GM18858 (cell line): Measurements from ENCODE around the gene MGAT5.

ENCODE experiments used
- ATAC-seq: cut with Tn5 transposase; IDR thresholded peaks from one replicate; pipeline ENCODE4 v1.9.1; 2021; ENCODE audit not compliant: unreplicated experiment

The MGAT5 gene

GRCh38 chr2:134252092-134252750 lies 1.7 kb upstream of the MGAT5 start:
- no peak for ATAC-seq

- peak; percentile 72 for ATAC-seq
These were observed 661 bp upstream of the MGAT5 start for GRCh38 chr2:134253117-134253704.

- ATAC-seq, result no peak
These were observed 952 bp downstream of the MGAT5 start for GRCh38 chr2:134254824-134255223.

GRCh38 chr2:134256956-134257355 lies 3.1 kb downstream of the MGAT5 start:
- no peak for ATAC-seq

- ATAC-seq, result no peak
These were observed 3.6 kb downstream of the MGAT5 start for GRCh38 chr2:134257509-134257908.

GRCh38 chr2:134257965-134258683 lies 4.3 kb downstream of the MGAT5 start:
- ATAC-seq, result no peak

- no peak for ATAC-seq
These were observed 5.0 kb downstream of the MGAT5 start for GRCh38 chr2:134258684-134259388.

GRCh38 chr2:134259571-134259970 lies 5.7 kb downstream of the MGAT5 start:
- ATAC-seq, result no peak

- ATAC-seq, result no peak
These were observed 6.1 kb downstream of the MGAT5 start for GRCh38 chr2:134259994-134260393.

GRCh38 chr2:134260713-134261112 lies 6.8 kb downstream of the MGAT5 start:
- ATAC-seq, result no peak

- ATAC-seq, result peak; percentile 64
These were observed 7.7 kb downstream of the MGAT5 start for GRCh38 chr2:134261398-134262131.

GRCh38 chr2:134262684-134263083 lies 8.8 kb downstream of the MGAT5 start:
- peak; percentile 44 for ATAC-seq

- ATAC-seq, result no peak
These were observed 14.4 kb downstream of the MGAT5 start for GRCh38 chr2:134268265-134268664.

GRCh38 chr2:134269230-134269629 lies 15.4 kb downstream of the MGAT5 start:
- ATAC-seq, result no peak

GRCh38 chr2:134269972-134270735 lies 16.3 kb downstream of the MGAT5 start:
- no peak for ATAC-seq

- no peak for ATAC-seq
These were observed 17.9 kb downstream of the MGAT5 start for GRCh38 chr2:134271758-134272157.

GRCh38 chr2:134272806-134273205 lies 18.9 kb downstream of the MGAT5 start:
- ATAC-seq, result no peak

- ATAC-seq, result no peak
These were observed 19.5 kb downstream of the MGAT5 start for GRCh38 chr2:134273256-134273983.

GRCh38 chr2:134274121-134274520 lies 20.2 kb downstream of the MGAT5 start:
- ATAC-seq, result no peak
